OCI-M1 (cell line): ENCODE measurements around the gene RAB3B.

ENCODE experiments used
- DNase-seq: peaks from one replicate; lab custom pipeline; 2025; lab: John Stamatoyannopoulos, UW

RAB3B gene

GRCh38 chr1:51956528-51957509 is 33.7 kb downstream of the RAB3B start:
- DNase-seq: no peak

- DNase-seq: no peak
Measured at GRCh38 chr1:51955797-51956527, 34.5 kb downstream of the RAB3B start.

DNA sequence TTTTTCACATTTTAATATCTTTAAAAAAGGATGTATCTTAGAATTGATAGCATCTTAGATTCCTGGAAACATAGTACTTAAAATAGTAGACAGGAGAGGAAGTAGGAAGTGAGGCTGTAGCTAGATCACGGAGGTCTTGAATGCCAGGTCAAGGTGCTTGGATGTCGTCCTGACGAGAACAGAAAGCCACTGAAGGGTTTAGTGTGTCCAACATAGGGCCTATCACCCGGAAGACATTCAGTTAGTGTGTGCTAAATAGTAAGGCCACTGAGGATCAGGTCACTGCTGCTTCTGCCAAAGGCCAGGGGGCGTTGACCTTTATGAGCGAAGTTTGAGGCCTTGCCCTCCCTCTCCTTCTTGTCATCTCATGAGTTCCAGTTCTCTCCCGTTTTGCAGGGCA is 35.7 kb downstream of the RAB3B start:
- no peak for DNase-seq

DNA sequence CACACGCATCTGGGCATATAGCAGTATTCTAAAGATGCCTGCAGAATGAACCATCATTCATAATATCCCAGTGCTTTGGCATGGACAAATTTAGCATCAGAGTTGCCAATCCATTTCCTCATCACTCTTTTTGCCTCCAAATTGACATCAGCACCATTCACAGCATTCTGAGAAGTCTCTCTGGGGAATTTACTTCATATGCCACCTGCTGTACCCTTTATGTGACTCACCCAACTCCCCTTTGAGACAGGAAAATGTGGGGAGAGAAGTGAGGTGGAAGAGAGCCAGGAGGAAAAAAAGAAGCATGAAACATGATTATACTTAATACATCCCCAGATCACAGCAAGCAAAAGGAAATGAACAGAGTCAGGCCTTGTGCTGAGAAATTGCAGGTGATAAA is 37.4 kb downstream of the RAB3B start:
- no peak for DNase-seq

- no peak for DNase-seq
Measured at GRCh38 chr1:51952638-51953037, 37.9 kb downstream of the RAB3B start.

DNA sequence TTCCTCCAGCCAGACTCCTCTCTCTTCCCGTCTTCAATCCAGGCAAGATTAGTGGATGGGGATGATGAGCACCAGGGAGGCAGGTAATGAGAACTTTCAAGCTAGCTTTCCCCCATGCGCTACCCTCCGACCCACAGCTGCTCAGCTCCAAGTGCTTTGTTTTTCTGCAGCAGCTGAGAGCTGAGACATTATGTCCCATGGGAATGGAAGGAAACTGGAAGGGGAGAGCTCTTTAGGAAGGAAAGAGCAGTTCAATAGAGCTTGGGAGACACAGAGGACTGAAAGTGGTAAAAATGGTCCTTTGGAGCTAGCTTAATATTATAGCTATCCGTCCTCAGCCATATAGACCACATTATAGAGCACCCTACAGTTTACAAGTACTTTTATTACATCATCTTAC is 39.8 kb downstream of the RAB3B start:
- no peak for DNase-seq

DNA sequence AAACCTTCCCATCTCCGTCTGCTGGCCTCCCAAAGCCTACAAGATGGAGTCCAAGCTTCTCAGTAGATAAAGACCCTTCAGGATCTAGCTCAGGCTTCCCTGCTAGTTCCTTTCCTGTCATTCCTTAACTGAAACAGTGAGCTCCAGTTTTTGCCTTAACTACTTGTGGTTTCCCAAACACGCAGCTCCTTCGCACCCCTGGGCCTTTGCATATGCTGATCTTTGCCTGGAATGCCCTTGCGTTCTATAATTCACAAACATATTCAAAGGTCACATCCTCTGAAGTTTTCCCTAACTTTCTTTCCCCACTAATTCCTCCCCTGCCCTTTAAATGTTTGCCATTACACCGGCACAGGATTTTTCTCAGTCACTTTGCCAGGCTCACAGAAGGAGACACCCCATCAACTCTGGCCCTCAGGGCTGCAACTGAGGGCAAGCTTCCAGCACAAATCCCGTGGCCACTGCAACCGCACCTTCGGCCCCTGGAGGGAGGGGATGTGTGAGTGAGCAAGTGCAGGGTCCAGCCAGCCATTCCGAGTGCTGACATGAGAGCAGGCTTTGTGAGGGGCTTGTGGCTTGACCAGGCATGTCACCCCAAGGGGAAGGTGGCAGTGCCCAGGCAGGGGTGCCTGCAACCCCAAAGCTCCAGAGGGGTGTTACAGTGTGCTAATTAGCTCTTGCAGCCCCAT is 41.3 kb downstream of the RAB3B start:
- no peak for DNase-seq

GRCh38 chr1:51948491-51948915 is 42.0 kb downstream of the RAB3B start:
- DNase-seq: no peak

GRCh38 chr1:51946300-51946699 is 44.2 kb downstream of the RAB3B start:
- DNase-seq: no peak

GRCh38 chr1:51945591-51945990 is 44.9 kb downstream of the RAB3B start:
- no peak for DNase-seq

DNA sequence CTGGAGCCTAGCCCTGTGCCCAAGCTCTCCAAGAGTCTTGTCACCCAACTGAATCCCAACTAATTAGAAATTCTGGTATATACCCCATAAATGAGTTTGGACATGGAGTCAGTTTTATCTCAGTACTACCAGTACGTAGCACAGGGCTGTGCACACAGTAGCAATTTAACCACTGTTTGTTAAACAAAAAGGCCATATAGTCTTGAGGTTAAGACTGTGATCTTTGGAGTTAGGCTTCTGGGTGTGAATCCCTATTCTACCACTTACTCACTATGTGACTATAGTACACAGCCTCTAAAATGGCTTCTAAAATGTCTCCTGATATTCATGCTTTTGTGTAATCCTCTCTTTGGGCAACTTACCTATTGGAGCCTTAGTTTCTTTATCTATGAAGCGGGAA is 48.2 kb downstream of the RAB3B start:
- DNase-seq: no peak

- no peak for DNase-seq
Measured at GRCh38 chr1:51941528-51941927, 49.0 kb downstream of the RAB3B start.

DNA sequence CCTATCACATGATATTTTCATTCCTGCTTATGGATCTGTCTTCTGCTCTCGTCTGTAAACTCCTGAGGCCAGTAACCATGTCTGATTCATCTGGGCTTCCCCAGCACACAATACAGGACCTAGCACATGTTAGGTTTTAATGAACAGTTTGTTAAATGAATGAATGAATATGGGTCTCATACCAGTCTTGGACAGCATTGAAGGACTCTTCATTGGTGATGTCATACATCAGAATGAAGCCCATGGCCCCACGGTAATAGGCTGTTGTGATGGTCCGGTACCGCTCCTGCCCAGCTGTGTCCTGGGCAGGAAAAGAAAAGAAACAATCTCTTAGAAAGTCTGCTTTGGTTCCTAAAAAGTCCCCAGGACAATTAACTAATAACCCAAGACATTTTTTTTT is 53.4 kb downstream of the RAB3B start:
- DNase-seq: no peak

GRCh38 chr1:51936531-51936930 is 54.0 kb downstream of the RAB3B start:
- DNase-seq: peak; percentile 6

DNA sequence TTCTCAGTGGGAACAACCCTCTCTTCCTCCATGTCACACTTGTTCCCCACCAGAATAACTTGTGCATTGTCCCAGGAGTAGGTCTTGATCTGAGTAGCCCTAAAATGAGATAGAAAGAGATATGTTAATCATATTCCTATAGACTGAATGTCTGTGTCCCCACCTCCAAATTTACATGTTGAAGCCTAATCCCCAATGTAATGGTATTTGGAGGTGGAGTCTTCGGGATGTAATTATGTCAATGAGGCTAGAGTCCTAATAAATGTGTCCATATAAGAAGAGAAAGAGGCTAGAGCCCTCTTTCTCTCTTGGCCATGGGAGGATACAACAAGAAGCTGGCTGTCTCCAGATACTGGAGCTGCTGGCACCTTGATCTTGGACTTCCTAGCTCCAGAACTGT is 57.2 kb downstream of the RAB3B start:
- DNase-seq: no peak

GRCh38 chr1:51930329-51930728 is 60.2 kb downstream of the RAB3B start:
- no peak for DNase-seq

DNA sequence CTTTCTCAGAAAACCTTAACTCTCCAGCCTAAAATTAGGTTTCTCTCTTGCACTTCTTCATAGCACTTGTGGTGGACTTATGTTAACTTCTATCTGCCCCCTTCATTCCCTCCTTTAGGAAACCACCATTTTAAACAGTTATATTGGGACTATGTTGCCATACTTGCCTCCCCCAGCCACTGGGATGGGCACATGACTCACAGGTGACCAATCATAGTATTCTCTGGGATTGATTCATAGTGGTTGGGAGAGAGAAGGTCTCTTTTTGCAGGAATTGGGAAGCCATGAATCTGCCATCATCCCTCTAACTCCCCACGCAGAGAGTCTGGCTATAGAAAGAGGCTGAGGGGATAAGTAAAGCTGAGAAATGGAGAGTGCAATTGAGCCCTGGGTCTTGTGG is 61.6 kb downstream of the RAB3B start:
- no peak for DNase-seq

GRCh38 chr1:51927029-51927428 is 63.5 kb downstream of the RAB3B start:
- DNase-seq: no peak

GRCh38 chr1:51926171-51926812 is 64.2 kb downstream of the RAB3B start:
- DNase-seq: peak; percentile 39

DNA sequence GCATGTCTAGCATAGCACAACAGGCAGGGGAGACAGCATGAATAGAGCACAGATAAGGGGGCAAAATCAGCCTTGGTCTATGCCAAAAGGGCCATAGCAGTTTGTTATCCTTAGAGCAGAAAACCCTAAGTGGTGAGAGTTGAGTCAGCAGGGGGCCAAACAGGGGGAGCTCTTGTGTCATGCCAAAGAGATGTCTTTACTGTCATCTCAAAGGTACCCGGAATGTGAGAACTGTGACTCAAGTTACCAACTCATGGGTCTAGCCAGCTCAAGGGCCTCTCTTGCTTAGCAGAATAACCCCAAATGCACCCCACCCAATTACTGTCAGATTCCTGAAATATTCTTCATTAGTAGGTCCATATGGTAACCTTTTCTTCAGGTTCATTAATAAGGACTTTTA is 66.0 kb downstream of the RAB3B start:
- DNase-seq: no peak

- DNase-seq: no peak
Measured at GRCh38 chr1:51922040-51922439, 68.5 kb downstream of the RAB3B start.

DNA sequence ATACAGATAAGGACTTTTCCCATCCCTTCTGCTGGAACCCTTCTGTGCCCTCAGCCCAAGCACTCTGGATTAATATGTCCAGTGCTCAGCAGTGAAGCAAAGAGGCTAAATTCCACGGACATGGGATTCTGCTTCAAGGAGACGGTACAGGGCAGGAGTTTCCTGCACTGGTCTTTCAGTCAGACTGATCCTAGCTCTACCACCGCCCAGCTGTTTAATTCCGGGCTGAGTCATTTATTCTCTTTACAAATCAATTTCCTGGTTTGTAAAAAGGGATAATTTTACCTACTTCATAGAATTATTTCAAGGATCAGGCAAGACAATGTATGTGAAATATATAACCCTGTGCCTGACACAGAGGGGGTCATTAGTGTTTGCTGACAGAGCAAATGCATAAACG is 70.4 kb downstream of the RAB3B start:
- no peak for DNase-seq
